ENCODE results near the gene SLIT1.

DNA sequence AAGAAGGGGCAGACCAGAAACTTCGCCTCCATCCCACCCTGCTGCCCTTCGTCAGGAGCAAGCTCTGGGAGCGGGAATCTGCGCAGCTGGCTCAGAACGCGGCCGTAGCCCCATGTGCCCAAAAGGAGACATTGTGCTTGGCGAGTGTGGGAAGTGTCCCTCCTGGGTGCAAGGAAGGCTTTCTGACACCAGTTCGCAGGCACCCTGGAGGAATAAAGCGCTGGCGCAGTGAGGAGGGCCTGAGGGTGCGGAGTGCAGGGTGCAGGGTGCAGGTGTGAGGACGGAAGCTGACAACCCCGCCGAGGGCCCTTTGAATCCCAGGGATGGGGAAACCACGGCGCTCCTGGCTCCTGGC is 811 bp downstream of the SLIT1 start:
- TF ChIP-seq POLR2A (IDR thresholded peaks at IDR 0.05; ENCODE audit: low read depth, low read length) (no peak), TAF1 (IDR thresholded peaks at IDR 0.05; ENCODE audit: borderline replicate concordance, low read depth, low read length) (no peak), POLR2AphosphoS5 (IDR thresholded peaks at IDR 0.05; ENCODE audit: low read depth, low read length) (no peak)

Data from GM12892 (cell line).